M059J (cell line): ENCODE results near the gene TAOK3. TPM values are rescaled to one million over a fixed set of nuclear protein-coding genes. Genes with fewer than 3 reads are reported as not detected.

ENCODE experiments used
- total RNA-seq: library from RNA; depleted of rRNA; stranded (reverse); fragments of >200 nt; shearing (Covaris generic); gene quantifications from 2 replicates; pipeline ENCODE4 v1.2.3, GENCODE V29; 2014; rRNA removed

The TAOK3 gene
- total RNA-seq, 1 experiment from 2014 or later, result 21.9 TPM

Other genes with a start within 250 kb of the TAOK3 start
- 251 and 299 TPM in 2 replicates for gene PEBP1, start 236.8 kb downstream of the TAOK3 start, total RNA-seq
- gene SUDS3, start 3.6 kb upstream of the TAOK3 start, total RNA-seq, result 29.2 and 43.3 TPM in 2 replicates